Gastrocnemius medialis (tissue), 4 donors: ENCODE measurements around the gene C2CD4B.

Source experiments
- POLR2A ChIP-seq, 2 donors: fragments of 450-650 bp; IDR thresholded peaks; one replicate each; pipeline ENCODE4 v1.6.1; 2017; ENCODE audit warnings: antibody characterized with exemption in 2 of 2, mild to moderate bottlenecking in 2 of 2, moderate library complexity in 2 of 2
- TF ChIP-seq, protein P1 (sequence below), 5 experiments: fragments of 450-650 bp in 3 of 5; fragments of 200-600 bp in 2 of 5; sonication (generic) in 2 of 5; IDR thresholded peaks in 4 of 5; conservative IDR thresholded peaks in 1 of 5; 1 replicate in 4 of 5; 2 replicates in 1 of 5; pipeline ENCODE4 v1.5.1; 2016 to 2019; ENCODE audit warnings: antibody characterized with exemption in 5 of 5, mild to moderate bottlenecking in 3 of 5, moderate library complexity in 3 of 5

DNA sequence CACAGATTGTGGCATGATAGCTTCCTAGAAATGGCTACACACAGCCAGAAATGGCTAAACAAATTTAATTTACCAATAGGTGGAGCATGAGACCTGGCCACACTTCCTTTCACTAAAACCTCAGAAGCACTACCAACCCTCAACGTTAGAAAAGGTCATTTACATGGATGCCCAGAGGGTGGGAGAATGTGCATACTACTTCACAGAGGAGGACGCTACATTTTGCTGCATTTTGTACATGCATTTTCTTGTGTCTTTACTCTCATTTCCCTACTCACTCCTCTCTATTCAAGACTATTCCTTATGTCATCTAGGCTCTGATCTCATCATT lies 40.1 kb downstream of the C2CD4B start:
- TF ChIP-seq, protein P1, sequence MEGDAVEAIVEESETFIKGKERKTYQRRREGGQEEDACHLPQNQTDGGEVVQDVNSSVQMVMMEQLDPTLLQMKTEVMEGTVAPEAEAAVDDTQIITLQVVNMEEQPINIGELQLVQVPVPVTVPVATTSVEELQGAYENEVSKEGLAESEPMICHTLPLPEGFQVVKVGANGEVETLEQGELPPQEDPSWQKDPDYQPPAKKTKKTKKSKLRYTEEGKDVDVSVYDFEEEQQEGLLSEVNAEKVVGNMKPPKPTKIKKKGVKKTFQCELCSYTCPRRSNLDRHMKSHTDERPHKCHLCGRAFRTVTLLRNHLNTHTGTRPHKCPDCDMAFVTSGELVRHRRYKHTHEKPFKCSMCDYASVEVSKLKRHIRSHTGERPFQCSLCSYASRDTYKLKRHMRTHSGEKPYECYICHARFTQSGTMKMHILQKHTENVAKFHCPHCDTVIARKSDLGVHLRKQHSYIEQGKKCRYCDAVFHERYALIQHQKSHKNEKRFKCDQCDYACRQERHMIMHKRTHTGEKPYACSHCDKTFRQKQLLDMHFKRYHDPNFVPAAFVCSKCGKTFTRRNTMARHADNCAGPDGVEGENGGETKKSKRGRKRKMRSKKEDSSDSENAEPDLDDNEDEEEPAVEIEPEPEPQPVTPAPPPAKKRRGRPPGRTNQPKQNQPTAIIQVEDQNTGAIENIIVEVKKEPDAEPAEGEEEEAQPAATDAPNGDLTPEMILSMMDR (IDR thresholded peaks at IDR 0.05 in 4 of 5, conservative IDR thresholded peaks at IDR 0.05 in 1 of 5) = no peak
- TF ChIP-seq POLR2A (IDR thresholded peaks at IDR 0.05) = no peak
